Adipose tissue (tissue), 3 donors: ENCODE measurements around the gene FAXDC2. TPM values are rescaled to one million over a fixed set of nuclear protein-coding genes. Genes with fewer than 3 reads are reported as not detected.

Source experiments
- H3K27ac ChIP-seq: one replicate; pipeline ENCODE4 v1.5.1; 2013; ENCODE audit warnings: low read depth, low read length
- WGBS, 3 donors: extraction: QIAGEN DNeasy Blood & Tissue Kit; methylation state at CpG; one replicate each; pipeline ENCODE4 v1.1.7; 2013; 5-methylcytosine and 5-hydroxymethylcytosine counted together
- polyA plus RNA-seq, 3 donors: library from polyadenylated mRNA; stranded (reverse); fragments of 200-250 nt; gene quantifications; one replicate each; pipeline ENCODE4 v1.2.3, GENCODE V29; 2013
- donor health status: healthy with polysubstance abuse.
- donor health status: Bipolar disorder and iron deficiency.
- donor health status: healthy.

Gene FAXDC2, protein sequence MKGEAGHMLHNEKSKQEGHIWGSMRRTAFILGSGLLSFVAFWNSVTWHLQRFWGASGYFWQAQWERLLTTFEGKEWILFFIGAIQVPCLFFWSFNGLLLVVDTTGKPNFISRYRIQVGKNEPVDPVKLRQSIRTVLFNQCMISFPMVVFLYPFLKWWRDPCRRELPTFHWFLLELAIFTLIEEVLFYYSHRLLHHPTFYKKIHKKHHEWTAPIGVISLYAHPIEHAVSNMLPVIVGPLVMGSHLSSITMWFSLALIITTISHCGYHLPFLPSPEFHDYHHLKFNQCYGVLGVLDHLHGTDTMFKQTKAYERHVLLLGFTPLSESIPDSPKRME
- polyA plus RNA-seq = 10 to 100 TPM in 2 of 3 donors, 1 to 10 TPM in 1; 5.5 to 22.7 (median 20.2) TPM

- no peak within 1 kb of the TSS for H3K27ac ChIP-seq
- WGBS, 3 donors = 7 to 14% (median 8%) methylated on average over 11 of the region's 11 CpGs
Measured at GRCh38 chr5:154850255-154851062, at the start of gene FAXDC2. FAXDC2 (minus strand) TSS chr5:154850603; CDS start chr5:154838178, 12,425 bp downstream.

GRCh38 chr5:154900066-154900465 lies 49.7 kb upstream of the FAXDC2 start:
- no peak overlapping the region for H3K27ac ChIP-seq
- WGBS, 3 donors = 89 to 96% (median 94%) methylated on average over 1 of the region's 1 CpG

DNA sequence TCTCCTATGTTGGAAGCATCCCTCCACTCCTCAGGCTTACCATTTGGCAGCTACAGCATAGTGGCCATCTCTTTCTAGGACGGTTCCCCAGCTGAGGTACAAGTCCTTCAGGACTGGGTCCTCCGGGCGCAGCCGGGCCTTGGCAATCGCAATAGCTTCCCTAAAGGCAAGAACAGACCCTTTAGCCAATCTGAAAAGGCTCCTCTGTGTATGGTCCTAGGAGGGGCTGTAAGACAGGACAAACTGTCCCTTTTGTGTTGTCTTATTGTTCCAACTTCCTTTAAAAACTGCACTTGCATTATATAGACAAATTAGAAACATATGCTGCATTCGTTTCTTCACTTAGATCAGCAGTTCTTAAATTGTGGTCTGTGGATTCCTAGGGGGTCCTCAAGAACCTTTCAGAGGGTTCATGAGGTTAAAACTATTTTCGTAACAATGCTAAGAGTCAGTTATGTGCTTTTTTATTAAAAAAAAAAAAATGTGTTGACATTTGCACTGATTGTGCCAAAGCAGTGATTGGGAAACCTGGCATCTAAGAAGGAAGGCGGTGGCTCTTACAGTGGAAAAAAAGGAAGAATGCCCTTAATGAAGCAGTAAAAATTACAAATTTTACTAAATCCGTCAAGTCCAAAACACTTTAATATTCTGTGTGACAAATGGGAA lies 48.9 kb upstream of the FAXDC2 start:
- WGBS, 3 donors = 75 to 91% (median 81%) methylated on average over 9 of the region's 9 CpGs
- no peak overlapping the region for H3K27ac ChIP-seq

DNA sequence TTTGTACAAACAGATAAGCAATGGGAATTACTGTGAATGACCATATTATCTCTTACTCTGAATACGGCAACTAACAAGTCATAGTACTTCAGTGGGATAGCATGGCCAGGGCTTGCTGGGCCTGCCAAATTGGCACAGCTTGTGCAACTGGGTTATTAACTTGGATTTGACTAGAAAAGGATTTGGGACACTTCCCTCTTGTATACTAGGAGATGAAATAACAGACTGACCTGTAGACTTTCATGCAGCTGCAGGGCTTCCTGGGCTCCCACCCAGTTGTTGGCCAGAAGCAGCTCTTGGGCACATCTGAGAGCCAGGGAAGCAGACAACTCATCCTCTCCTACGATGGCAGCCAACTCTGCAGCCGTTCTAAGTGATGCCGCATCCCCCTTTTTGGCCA lies 47.8 kb upstream of the FAXDC2 start:
- 86 to 89% (median 88%) methylated on average over 4 of the region's 4 CpGs for WGBS, 3 donors
- no peak overlapping the region for H3K27ac ChIP-seq

GRCh38 chr5:154896562-154897165 lies 46.3 kb upstream of the FAXDC2 start:
- H3K27ac ChIP-seq = no peak overlapping the region

- 86 to 88% (median 86%) methylated on average over 14 of the region's 14 CpGs for WGBS, 3 donors
- H3K27ac ChIP-seq = no peak overlapping the region
Measured at GRCh38 chr5:154895606-154896561, 45.5 kb upstream of the FAXDC2 start.

- 84 to 87% (median 85%) methylated on average over 5 of the region's 5 CpGs for WGBS, 3 donors
- no peak overlapping the region for H3K27ac ChIP-seq
Measured at GRCh38 chr5:154893381-154893780, 43.0 kb upstream of the FAXDC2 start.

DNA sequence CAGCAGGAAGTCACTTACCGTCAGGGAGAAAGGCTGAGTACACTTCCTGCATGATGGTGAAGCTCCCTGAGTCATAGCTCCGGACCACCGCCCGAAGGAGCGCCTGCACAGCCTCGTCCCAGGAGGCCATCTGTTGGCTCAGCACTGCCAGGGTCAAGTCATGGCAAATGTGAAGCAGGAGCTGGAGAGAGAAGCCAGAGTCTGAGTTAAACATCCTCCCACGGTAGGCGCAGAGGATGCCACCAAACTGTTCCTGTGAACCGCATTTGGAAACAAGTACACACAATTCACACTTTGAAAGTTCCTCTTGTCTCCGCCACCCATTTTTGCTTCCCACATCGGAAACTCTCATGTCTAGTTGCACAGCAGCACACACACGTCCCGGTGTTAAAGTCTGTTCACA lies 42.0 kb upstream of the FAXDC2 start:
- H3K27ac ChIP-seq = no peak overlapping the region
- 77 to 90% (median 77%) methylated on average over 13 of the region's 13 CpGs for WGBS, 3 donors

GRCh38 chr5:154885439-154885838 lies 35.0 kb upstream of the FAXDC2 start:
- WGBS, 3 donors = 81 to 98% (median 82%) methylated on average over 2 of the region's 2 CpGs
- no peak overlapping the region for H3K27ac ChIP-seq

DNA sequence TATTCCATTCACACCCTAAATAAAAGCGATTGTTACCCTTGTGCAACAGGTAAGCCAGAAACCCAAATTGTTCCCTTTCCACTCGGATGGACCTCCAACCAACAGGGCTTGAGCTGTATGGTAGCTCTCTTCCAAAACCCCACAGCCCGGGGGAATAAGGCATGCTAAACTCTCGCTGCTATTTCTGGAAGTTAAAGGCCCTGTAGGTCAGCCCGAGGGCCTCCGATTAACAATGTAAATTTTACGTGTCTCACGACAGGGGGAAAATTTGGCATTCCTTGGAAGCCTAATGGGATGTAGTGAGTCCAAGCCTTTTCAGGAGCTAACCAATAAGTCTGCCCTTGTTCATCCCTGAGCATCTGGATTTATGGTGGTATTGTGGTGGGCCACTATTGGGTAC lies 34.0 kb upstream of the FAXDC2 start:
- H3K27ac ChIP-seq = no peak overlapping the region
- WGBS, 3 donors = 89 to 93% (median 93%) methylated on average over 8 of the region's 8 CpGs

DNA sequence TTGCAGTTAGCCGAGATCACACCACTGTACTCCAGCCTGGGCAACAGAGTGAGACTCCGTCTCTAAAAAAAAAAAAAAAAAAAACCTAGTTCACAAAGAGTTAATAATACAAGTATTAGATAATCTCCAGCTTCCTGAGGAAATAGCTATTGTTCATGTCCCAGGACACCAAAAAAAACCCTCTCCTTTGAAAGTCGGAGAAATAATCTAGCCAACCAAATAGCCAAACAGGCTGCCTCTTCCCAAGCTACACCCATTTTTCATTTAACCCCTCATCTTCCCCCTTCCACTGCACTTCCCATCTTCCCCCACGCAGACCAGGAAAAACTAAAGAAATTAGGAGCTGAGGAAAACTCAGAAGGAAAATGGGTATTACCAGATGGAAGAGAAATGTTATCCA lies 31.6 kb upstream of the FAXDC2 start:
- 57 to 69% (median 64%) methylated on average over 4 of the region's 4 CpGs for WGBS, 3 donors
- no peak overlapping the region for H3K27ac ChIP-seq

DNA sequence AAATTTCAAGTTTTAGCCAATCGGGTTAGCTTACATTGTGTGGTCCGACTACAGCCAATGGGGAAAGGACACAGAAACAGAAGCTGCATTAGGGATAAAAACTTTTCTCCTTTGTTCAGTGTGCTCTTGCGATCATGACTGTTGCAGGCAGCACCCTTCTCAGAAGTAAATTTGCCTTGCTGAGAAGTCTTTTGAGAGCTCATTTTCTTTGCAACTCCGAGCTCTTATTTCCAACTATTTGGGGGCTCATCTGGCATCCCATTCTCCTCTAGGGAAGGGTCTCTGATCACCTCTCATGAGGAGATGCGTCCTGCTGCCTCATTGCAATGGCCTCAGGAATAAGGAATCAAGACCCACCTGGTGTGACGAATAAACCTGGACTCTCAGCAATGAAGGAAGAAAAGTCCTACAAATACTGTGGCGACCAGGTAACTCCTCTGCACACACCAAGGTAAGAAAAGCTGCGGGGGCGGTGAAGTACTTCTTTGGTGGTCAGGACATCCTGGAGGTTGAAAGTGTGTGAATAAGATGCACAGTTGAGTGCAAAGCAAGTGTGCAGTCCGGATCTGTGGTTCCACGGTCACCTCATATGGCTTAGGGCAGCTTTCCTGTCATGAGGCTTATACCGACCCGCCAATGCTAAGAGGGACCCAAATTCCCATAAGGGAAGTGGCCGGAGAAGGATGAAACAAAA lies 28.4 kb upstream of the FAXDC2 start:
- WGBS, 3 donors = 91 to 96% (median 96%) methylated on average over 14 of the region's 14 CpGs
- no peak overlapping the region for H3K27ac ChIP-seq

GRCh38 chr5:154873791-154874331 lies 23.5 kb upstream of the FAXDC2 start:
- 79 to 95% (median 92%) methylated on average over 5 of the region's 5 CpGs for WGBS, 3 donors
- no peak overlapping the region for H3K27ac ChIP-seq

DNA sequence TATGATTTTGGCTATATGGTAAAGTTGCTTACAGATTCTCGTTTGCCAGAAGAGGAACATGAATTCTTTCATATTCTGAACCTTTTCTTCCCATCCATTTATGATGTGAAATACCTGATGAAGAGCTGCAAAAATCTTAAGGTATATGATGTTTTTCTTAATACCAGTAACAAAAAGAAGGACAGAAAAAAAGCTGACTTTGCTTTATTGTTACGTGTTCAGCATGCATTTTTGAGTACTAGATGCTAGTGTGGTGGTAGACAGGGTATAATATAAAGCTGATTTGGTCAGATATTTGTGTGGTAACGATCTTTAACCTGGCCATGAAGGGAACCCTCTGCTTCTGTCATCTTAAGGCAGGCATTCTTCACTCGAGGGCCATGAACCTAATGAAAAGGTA lies 21.3 kb upstream of the FAXDC2 start:
- WGBS, 3 donors = 91 to 92% (median 91%) methylated on average over 4 of the region's 4 CpGs

GRCh38 chr5:154868702-154869101 lies 18.3 kb upstream of the FAXDC2 start:
- no peak overlapping the region for H3K27ac ChIP-seq
- 83 to 89% (median 88%) methylated on average over 5 of the region's 5 CpGs for WGBS, 3 donors

More for the DNA sequence above, 21.3 kb upstream of the FAXDC2 start:
- H3K27ac ChIP-seq = no peak overlapping the region

GRCh38 chr5:154866841-154867240 lies 16.4 kb upstream of the FAXDC2 start:
- no peak overlapping the region for H3K27ac ChIP-seq

More at GRCh38 chr5:154866841-154867240, 16.4 kb upstream of the FAXDC2 start:
- WGBS, 3 donors = 82 to 91% (median 89%) methylated on average over 2 of the region's 2 CpGs
